ENCODE measurements around the gene KBTBD8. TPM values are rescaled to one million over a fixed set of nuclear protein-coding genes. Genes with fewer than 3 reads are reported as not detected.

KBTBD8 gene
- total and polyA plus RNA-seq, 9 of the 15 experiments (the other 6 are each of a cell fraction or from before 2014, with no cell fraction given) = 2.7 to 9.1 (median 5.6) TPM

- no peak for TF ChIP-seq ZBTB9 (CRISPR knock-in tag; IDR thresholded peaks at IDR 0.05)
- no peak for TF ChIP-seq PYGO2 (tag; IDR thresholded peaks at IDR 0.05)
- TF ChIP-seq, protein P1, sequence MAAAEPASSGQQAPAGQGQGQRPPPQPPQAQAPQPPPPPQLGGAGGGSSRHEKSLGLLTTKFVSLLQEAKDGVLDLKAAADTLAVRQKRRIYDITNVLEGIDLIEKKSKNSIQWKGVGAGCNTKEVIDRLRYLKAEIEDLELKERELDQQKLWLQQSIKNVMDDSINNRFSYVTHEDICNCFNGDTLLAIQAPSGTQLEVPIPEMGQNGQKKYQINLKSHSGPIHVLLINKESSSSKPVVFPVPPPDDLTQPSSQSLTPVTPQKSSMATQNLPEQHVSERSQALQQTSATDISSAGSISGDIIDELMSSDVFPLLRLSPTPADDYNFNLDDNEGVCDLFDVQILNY (CRISPR knock-in tag; IDR thresholded peaks at IDR 0.05) = no peak
- peak; percentile 62 for TF ChIP-seq TAL1 (IDR thresholded peaks at IDR 0.05)
- no peak for TF ChIP-seq NR4A1 (CRISPR knock-in tag; IDR thresholded peaks at IDR 0.05)
- TF ChIP-seq NR4A1 (tag; IDR thresholded peaks at IDR 0.05) = no peak
- TF ChIP-seq ZNF165 (CRISPR knock-in tag; IDR thresholded peaks at IDR 0.05; ENCODE audit: borderline replicate concordance) = no peak
- TF ChIP-seq CTCF (IDR thresholded peaks at IDR 0.05 in 2 of 3, conservative IDR thresholded peaks at IDR 0.05 in 1 of 3; ENCODE audit: insufficient read depth in 2 of 3, low read depth in 1 of 3, low read length in 3 of 3) = no peak
- no peak for TF ChIP-seq RB1 (IDR thresholded peaks at IDR 0.05; ENCODE audit: low read depth)
- TF ChIP-seq TBL1XR1 (IDR thresholded peaks at IDR 0.05; ENCODE audit: low read length in 2 of 2) = peak in 1 of 2 experiments; percentile 67; a peak in 1 of 4 replicates
- TF ChIP-seq CXXC5 (CRISPR knock-in tag; IDR thresholded peaks at IDR 0.05) = peak; percentile 19
- TF ChIP-seq ZBTB34 (CRISPR knock-in tag; IDR thresholded peaks at IDR 0.05) = no peak
- TF ChIP-seq RAD51 (IDR thresholded peaks at IDR 0.05; ENCODE audit: borderline replicate concordance, low read depth) = no peak
- no peak for TF ChIP-seq ZNF766 (CRISPR knock-in tag; conservative IDR thresholded peaks at IDR 0.05)
- no peak for TF ChIP-seq ZNF280A (IDR thresholded peaks at IDR 0.05; ENCODE audit: low read depth, partially characterized antibody)
- TF ChIP-seq ZNF41 (CRISPR knock-in tag; conservative IDR thresholded peaks at IDR 0.05) = no peak
- TF ChIP-seq SMAD3 (CRISPR knock-in tag; conservative IDR thresholded peaks at IDR 0.05) = no peak
- no peak for TF ChIP-seq ZKSCAN3 (CRISPR knock-in tag; IDR thresholded peaks at IDR 0.05)
- TF ChIP-seq ZNF449 (CRISPR knock-in tag; IDR thresholded peaks at IDR 0.05) = no peak
Observed at GRCh38 chr3:67030785-67031740, 33.0 kb downstream of the KBTBD8 start (continued).
